ENCODE results near the gene USP24. TPM values are rescaled to one million over a fixed set of nuclear protein-coding genes. Genes with fewer than 3 reads are reported as not detected.

USP24 gene
- total RNA-seq, 1 donor from 2014 or later: 30.8 TPM

- Histone ChIP-seq H3K4me3 (ENCODE audit: insufficient read depth, low read depth, low read length) (peak overlapping the region; percentile 80), H3K4me1 (ENCODE audit: insufficient read depth, low read length) (peaks cover 11% of the 10 kb centered on the region), H3K27ac (ENCODE audit: low read depth, low read length) (no peak overlapping the region), H3K27me3 (ENCODE audit: insufficient read depth, low read length) (no peaks in the 10 kb centered on the region), H3K79me2 (ENCODE audit: insufficient read depth, low read length) (peaks cover 72% of the 10 kb centered on the region), H3K4me2 (ENCODE audit: low read length) (peak overlapping the region; percentile 99), H2AFZ (ENCODE audit: low read depth, low read length) (no peak overlapping the region), H3K9me3 (ENCODE audit: insufficient read depth, low read depth, low read length) (no peaks in the 10 kb centered on the region), H4K20me1 (ENCODE audit: insufficient read depth, low read length) (peaks cover 50% of the 10 kb centered on the region), H3K9ac (ENCODE audit: low read length) (peak overlapping the region; percentile 93), H3K36me3 (ENCODE audit: insufficient read depth, low read length) (no peaks in the 10 kb centered on the region)
- DNase-seq (ENCODE audit: low read depth) (no peak), FAIRE-seq (no peak)
- Mint-ChIP-seq H3K9me3 (ENCODE audit: unreplicated experiment) (no peaks in the 10 kb centered on the region), H3K4me1 (ENCODE audit: low read depth, unreplicated experiment) (peaks cover 43% of the 10 kb centered on the region), H3K27ac (ENCODE audit: unreplicated experiment) (peak overlapping the region; percentile 64), H3K4me3 (ENCODE audit: unreplicated experiment) (peak overlapping the region; percentile 94), H3K36me3 (ENCODE audit: low read depth, unreplicated experiment) (no peaks in the 10 kb centered on the region), H3K27me3 (ENCODE audit: low read depth, unreplicated experiment) (no peaks in the 10 kb centered on the region)
- TF ChIP-seq CTCF (IDR thresholded peaks at IDR 0.05; ENCODE audit: insufficient read depth, low read depth, low read length) (no peak), EZH2 (IDR thresholded peaks at IDR 0.05; ENCODE audit: insufficient read depth, low read length) (no peak)
Measured at GRCh38 chr1:55213151-55213884, 1.8 kb downstream of the USP24 start.

GRCh38 chr1:55212349-55213150, 2.6 kb downstream of the USP24 start:
- H3K4me1 Mint-ChIP-seq (ENCODE audit: low read depth, unreplicated experiment): peaks cover 43% of the 10 kb centered on the region
- no peak for DNase-seq (ENCODE audit: low read depth)
- no peak for FAIRE-seq
- no peak for TF ChIP-seq CTCF (IDR thresholded peaks at IDR 0.05; ENCODE audit: insufficient read depth, low read depth, low read length)
- no peak for TF ChIP-seq EZH2 (IDR thresholded peaks at IDR 0.05; ENCODE audit: insufficient read depth, low read length)
- no peaks in the 10 kb centered on the region for H3K27me3 ChIP-seq (ENCODE audit: insufficient read depth, low read length)
- H4K20me1 ChIP-seq (ENCODE audit: insufficient read depth, low read length): peaks cover 54% of the 10 kb centered on the region
- peak overlapping the region; percentile 99 for H3K4me2 ChIP-seq (ENCODE audit: low read length)
- H3K9ac ChIP-seq (ENCODE audit: low read length): no peak overlapping the region
- peaks cover 80% of the 10 kb centered on the region for H3K79me2 ChIP-seq (ENCODE audit: insufficient read depth, low read length)
- no peaks in the 10 kb centered on the region for H3K9me3 Mint-ChIP-seq (ENCODE audit: unreplicated experiment)
- H3K4me3 ChIP-seq (ENCODE audit: insufficient read depth, low read depth, low read length): peak overlapping the region; percentile 80
- H3K9me3 ChIP-seq (ENCODE audit: insufficient read depth, low read depth, low read length): no peaks in the 10 kb centered on the region
- no peaks in the 10 kb centered on the region for H3K27me3 Mint-ChIP-seq (ENCODE audit: low read depth, unreplicated experiment)
- H2AFZ ChIP-seq (ENCODE audit: low read depth, low read length): no peak overlapping the region
- H3K36me3 ChIP-seq (ENCODE audit: insufficient read depth, low read length): no peaks in the 10 kb centered on the region
- H3K4me3 Mint-ChIP-seq (ENCODE audit: unreplicated experiment): peak overlapping the region; percentile 94
- H3K27ac ChIP-seq (ENCODE audit: low read depth, low read length): no peak overlapping the region
- H3K4me1 ChIP-seq (ENCODE audit: insufficient read depth, low read length): peaks cover 11% of the 10 kb centered on the region
- no peak overlapping the region for H3K27ac Mint-ChIP-seq (ENCODE audit: unreplicated experiment)
- no peaks in the 10 kb centered on the region for H3K36me3 Mint-ChIP-seq (ENCODE audit: low read depth, unreplicated experiment)

Data from astrocyte (in vitro differentiated cells and primary cell).